ENCODE measurements around the gene EYS. TPM values are rescaled to one million over a fixed set of nuclear protein-coding genes. Genes with fewer than 3 reads are reported as not detected.

EYS gene
- total RNA-seq, 1 experiment from 2014 or later: not detected

GRCh38 chr6:65505736-65506135 is 201.3 kb downstream of the EYS start:
- intact Hi-C loops (cut with micrococcal nuclease): no loop called here
- Histone ChIP-seq H3K4me2 (ENCODE audit: low read length) (no peak overlapping the region), H3K4me3 (replicated peaks in 1 of 2; ENCODE audit: low read depth in 1 of 2, low read length in 2 of 2) (no peak overlapping the region), H3K9ac (ENCODE audit: low read length) (no peak overlapping the region), H3K9me3 (ENCODE audit: control insufficient read depth in 1 of 2, insufficient read depth in 1 of 2, low read depth in 1 of 2, low read length in 2 of 2) (peaks cover 13 to 18% of the 10 kb centered on the region in 2 experiments; a peak in 3 of 4 replicates), H4K20me1 (ENCODE audit: insufficient read depth) (no peaks in the 10 kb centered on the region), H3K27ac (ENCODE audit: low read depth, low read length) (no peak overlapping the region), H3K79me2 (ENCODE audit: insufficient read depth, low read length) (no peaks in the 10 kb centered on the region), H3K36me3 (ENCODE audit: control insufficient read depth in 1 of 2, insufficient read depth in 2 of 2, low read length in 2 of 2) (no peaks in the 10 kb centered on the region), H3K4me1 (ENCODE audit: control insufficient read depth in 1 of 2, insufficient read depth in 2 of 2, low read length in 2 of 2) (no peaks in the 10 kb centered on the region), H3K9me2 (ENCODE audit: insufficient read depth) (no peaks in the 10 kb centered on the region), H3K27me3 (ENCODE audit: insufficient read depth, low read length) (no peaks in the 10 kb centered on the region), H2AFZ (ENCODE audit: low read depth, low read length, poor library complexity, severe bottlenecking) (no peak overlapping the region)
- ChIA-PET RAD21 (ENCODE audit: low non-redundant PET in 1 of 2, low total read pairs in 2 of 2, uncharacterized antibody in 2 of 2, unreplicated experiment in 2 of 2) (no interaction called here), POLR2A (no interaction called here), CTCF (no interaction called here)
- TF ChIP-seq FOSL1 (IDR thresholded peaks at IDR 0.05; ENCODE audit: low read depth): no peak
- no peak for TF ChIP-seq JUND (IDR thresholded peaks at IDR 0.05)
- no peak for TF ChIP-seq SIN3A (IDR thresholded peaks at IDR 0.05; ENCODE audit: low read depth)
- TF ChIP-seq, protein P1, sequence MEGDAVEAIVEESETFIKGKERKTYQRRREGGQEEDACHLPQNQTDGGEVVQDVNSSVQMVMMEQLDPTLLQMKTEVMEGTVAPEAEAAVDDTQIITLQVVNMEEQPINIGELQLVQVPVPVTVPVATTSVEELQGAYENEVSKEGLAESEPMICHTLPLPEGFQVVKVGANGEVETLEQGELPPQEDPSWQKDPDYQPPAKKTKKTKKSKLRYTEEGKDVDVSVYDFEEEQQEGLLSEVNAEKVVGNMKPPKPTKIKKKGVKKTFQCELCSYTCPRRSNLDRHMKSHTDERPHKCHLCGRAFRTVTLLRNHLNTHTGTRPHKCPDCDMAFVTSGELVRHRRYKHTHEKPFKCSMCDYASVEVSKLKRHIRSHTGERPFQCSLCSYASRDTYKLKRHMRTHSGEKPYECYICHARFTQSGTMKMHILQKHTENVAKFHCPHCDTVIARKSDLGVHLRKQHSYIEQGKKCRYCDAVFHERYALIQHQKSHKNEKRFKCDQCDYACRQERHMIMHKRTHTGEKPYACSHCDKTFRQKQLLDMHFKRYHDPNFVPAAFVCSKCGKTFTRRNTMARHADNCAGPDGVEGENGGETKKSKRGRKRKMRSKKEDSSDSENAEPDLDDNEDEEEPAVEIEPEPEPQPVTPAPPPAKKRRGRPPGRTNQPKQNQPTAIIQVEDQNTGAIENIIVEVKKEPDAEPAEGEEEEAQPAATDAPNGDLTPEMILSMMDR (IDR thresholded peaks at IDR 0.05 in 2 of 3, conservative IDR thresholded peaks at IDR 0.05 in 1 of 3; ENCODE audit: borderline replicate concordance in 1 of 3, insufficient read depth in 1 of 3, low read depth in 2 of 3, low read length in 2 of 3): no peak
- TF ChIP-seq, protein P2, sequence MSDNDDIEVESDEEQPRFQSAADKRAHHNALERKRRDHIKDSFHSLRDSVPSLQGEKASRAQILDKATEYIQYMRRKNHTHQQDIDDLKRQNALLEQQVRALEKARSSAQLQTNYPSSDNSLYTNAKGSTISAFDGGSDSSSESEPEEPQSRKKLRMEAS (IDR thresholded peaks at IDR 0.05): no peak
- no peak for TF ChIP-seq TCF7L2 (IDR thresholded peaks at IDR 0.05; ENCODE audit: borderline replicate concordance, extremely low read depth, insufficient read depth, insufficient read length)
- no peak for TF ChIP-seq ZBTB33 (IDR thresholded peaks at IDR 0.05; ENCODE audit: extremely low read depth, insufficient replicate concordance, low read length)
- TF ChIP-seq, protein P3, sequence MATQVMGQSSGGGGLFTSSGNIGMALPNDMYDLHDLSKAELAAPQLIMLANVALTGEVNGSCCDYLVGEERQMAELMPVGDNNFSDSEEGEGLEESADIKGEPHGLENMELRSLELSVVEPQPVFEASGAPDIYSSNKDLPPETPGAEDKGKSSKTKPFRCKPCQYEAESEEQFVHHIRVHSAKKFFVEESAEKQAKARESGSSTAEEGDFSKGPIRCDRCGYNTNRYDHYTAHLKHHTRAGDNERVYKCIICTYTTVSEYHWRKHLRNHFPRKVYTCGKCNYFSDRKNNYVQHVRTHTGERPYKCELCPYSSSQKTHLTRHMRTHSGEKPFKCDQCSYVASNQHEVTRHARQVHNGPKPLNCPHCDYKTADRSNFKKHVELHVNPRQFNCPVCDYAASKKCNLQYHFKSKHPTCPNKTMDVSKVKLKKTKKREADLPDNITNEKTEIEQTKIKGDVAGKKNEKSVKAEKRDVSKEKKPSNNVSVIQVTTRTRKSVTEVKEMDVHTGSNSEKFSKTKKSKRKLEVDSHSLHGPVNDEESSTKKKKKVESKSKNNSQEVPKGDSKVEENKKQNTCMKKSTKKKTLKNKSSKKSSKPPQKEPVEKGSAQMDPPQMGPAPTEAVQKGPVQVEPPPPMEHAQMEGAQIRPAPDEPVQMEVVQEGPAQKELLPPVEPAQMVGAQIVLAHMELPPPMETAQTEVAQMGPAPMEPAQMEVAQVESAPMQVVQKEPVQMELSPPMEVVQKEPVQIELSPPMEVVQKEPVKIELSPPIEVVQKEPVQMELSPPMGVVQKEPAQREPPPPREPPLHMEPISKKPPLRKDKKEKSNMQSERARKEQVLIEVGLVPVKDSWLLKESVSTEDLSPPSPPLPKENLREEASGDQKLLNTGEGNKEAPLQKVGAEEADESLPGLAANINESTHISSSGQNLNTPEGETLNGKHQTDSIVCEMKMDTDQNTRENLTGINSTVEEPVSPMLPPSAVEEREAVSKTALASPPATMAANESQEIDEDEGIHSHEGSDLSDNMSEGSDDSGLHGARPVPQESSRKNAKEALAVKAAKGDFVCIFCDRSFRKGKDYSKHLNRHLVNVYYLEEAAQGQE (IDR thresholded peaks at IDR 0.05; ENCODE audit: low read depth): no peak
- no peak for TF ChIP-seq SRF (IDR thresholded peaks at IDR 0.05; ENCODE audit: low read depth)
- no peak for TF ChIP-seq ZFX (IDR thresholded peaks at IDR 0.05)
- TF ChIP-seq ZNF274 (IDR thresholded peaks at IDR 0.05; ENCODE audit: low read depth, low read length): no peak
- TF ChIP-seq, protein P4, sequence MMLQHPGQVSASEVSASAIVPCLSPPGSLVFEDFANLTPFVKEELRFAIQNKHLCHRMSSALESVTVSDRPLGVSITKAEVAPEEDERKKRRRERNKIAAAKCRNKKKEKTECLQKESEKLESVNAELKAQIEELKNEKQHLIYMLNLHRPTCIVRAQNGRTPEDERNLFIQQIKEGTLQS (IDR thresholded peaks at IDR 0.05): no peak
- no peak for TF ChIP-seq CEBPB (IDR thresholded peaks at IDR 0.05; ENCODE audit: low read depth)
- no peak for TF ChIP-seq EGR1 (IDR thresholded peaks at IDR 0.05; ENCODE audit: low read depth)
- TF ChIP-seq EZH2phosphoT487 (IDR thresholded peaks at IDR 0.05; ENCODE audit: borderline replicate concordance): no peak
- TF ChIP-seq RAD21 (IDR thresholded peaks at IDR 0.05; ENCODE audit: low read depth): no peak
- ATAC-seq (no peak), DNase-seq (ENCODE audit: low read depth, low spot score) (no peak)
- BruUV-seq (replicated peaks): no TSS peak
